WTC11 (cell line): ENCODE data around the gene KDELR1. TPM values are rescaled to one million over a fixed set of nuclear protein-coding genes. Genes with fewer than 3 reads are reported as not detected.

ENCODE experiments used
- ATAC-seq: fragments of 200-7000 bp; cut with Tn5 transposase; 2 replicates; pipeline ENCODE4 v1.10.0; 2021; ENCODE audit warnings: mild to moderate bottlenecking, moderate library complexity
- CTCF ChIA-PET: fragments of 300-600 bp; sonication (Branson Sonifier 250); formaldehyde crosslinking; loops from one replicate; lab custom pipeline; 2021; ENCODE audit warnings: antibody characterized with exemption; lab: Charles Lee
- POLR2A ChIA-PET: fragments of 350-600 bp; sonication (Branson Sonifier 250); formaldehyde crosslinking; loops from one replicate; lab custom pipeline; 2021; ENCODE audit warnings: antibody characterized with exemption; lab: Charles Lee
- DNase-seq: peaks from one replicate; pipeline ENCODE4 v3.0.0; 2021; ENCODE audit warnings: low spot score
- H3K27ac Mint-ChIP-seq: 2 replicates; pipeline ENCODE4 v1.8.0; 2021; ENCODE audit warnings: mixed read lengths
- H3K27me3 Mint-ChIP-seq: 2 replicates; pipeline ENCODE4 v1.8.0; 2021; ENCODE audit warnings: low read depth, mild to moderate bottlenecking, moderate library complexity, mixed read lengths
- H3K36me3 Mint-ChIP-seq: 2 replicates; pipeline ENCODE4 v1.8.0; 2021; ENCODE audit warnings: mixed read lengths
- H3K4me1 Mint-ChIP-seq: 2 replicates; pipeline ENCODE4 v1.8.0; 2022; ENCODE audit warnings: mixed read lengths
- H3K4me3 Mint-ChIP-seq: 2 replicates; pipeline ENCODE4 v1.8.0; 2021; ENCODE audit warnings: mild to moderate bottlenecking, moderate library complexity, mixed read lengths
- H3K9me3 Mint-ChIP-seq: 2 replicates; pipeline ENCODE4 v1.8.0; 2021; ENCODE audit warnings: mixed read lengths
- ATF2 ChIP-seq: sonication (generic); formaldehyde crosslinking; IDR thresholded peaks from 2 replicates; pipeline ENCODE4 v1.8.1; 2022; ENCODE audit warnings: low read depth, missing genetic modification reagents, borderline replicate concordance
- ERG ChIP-seq: fragments of 250-450 bp; sonication (Bioruptor Pico); IDR thresholded peaks from 2 replicates; pipeline ENCODE4 v1.8.0; 2021; ENCODE audit warnings: mild to moderate bottlenecking
- ESRRA ChIP-seq: sonication (generic); formaldehyde crosslinking; IDR thresholded peaks from 2 replicates; pipeline ENCODE4 v1.8.1; 2022; ENCODE audit warnings: mild to moderate bottlenecking, missing genetic modification reagents, borderline replicate concordance
- HMGXB4 ChIP-seq: sonication (generic); formaldehyde crosslinking; IDR thresholded peaks from 2 replicates; pipeline ENCODE4 v1.8.1; 2023; ENCODE audit warnings: mild to moderate bottlenecking, moderate library complexity, missing genetic modification reagents
- MAX ChIP-seq: sonication (generic); formaldehyde crosslinking; IDR thresholded peaks from 2 replicates; pipeline ENCODE4 v1.8.0; 2022; ENCODE audit warnings: mild to moderate bottlenecking, missing genetic modification reagents
- NR3C1 ChIP-seq: sonication (generic); formaldehyde crosslinking; conservative IDR thresholded peaks from 2 replicates; pipeline ENCODE4 v1.8.1; 2023; ENCODE audit warnings: low read depth, mild to moderate bottlenecking, missing genetic modification reagents
- PRDM15 ChIP-seq: sonication (generic); formaldehyde crosslinking; IDR thresholded peaks from 2 replicates; pipeline ENCODE4 v1.8.0; 2022; ENCODE audit warnings: missing genetic modification reagents
- SMAD4 ChIP-seq: sonication (generic); formaldehyde crosslinking; IDR thresholded peaks from 2 replicates; pipeline ENCODE4 v1.8.0; 2022; ENCODE audit warnings: mild to moderate bottlenecking, missing genetic modification reagents
- USF1 ChIP-seq: sonication (generic); formaldehyde crosslinking; IDR thresholded peaks from 2 replicates; pipeline ENCODE4 v1.8.0; 2022; ENCODE audit warnings: mild to moderate bottlenecking, missing genetic modification reagents
- ZMAT4 ChIP-seq: fragments of 250-450 bp; sonication (Bioruptor Pico); IDR thresholded peaks from 2 replicates; pipeline ENCODE4 v1.9.0; 2021; ENCODE audit warnings: mild to moderate bottlenecking
- ZNF138 ChIP-seq: sonication (generic); formaldehyde crosslinking; conservative IDR thresholded peaks from 2 replicates; pipeline ENCODE4 v1.8.1; 2022; ENCODE audit warnings: mild to moderate bottlenecking, moderate library complexity, missing genetic modification reagents
- ZNF317 ChIP-seq: sonication (generic); formaldehyde crosslinking; IDR thresholded peaks from 2 replicates; pipeline ENCODE4 v1.8.1; 2023; ENCODE audit warnings: low read depth, mild to moderate bottlenecking, moderate library complexity, missing genetic modification reagents, borderline replicate concordance
- ZNF396 ChIP-seq: fragments of 250-450 bp; sonication (Bioruptor Pico); IDR thresholded peaks from 2 replicates; pipeline ENCODE4 v1.8.0; 2021; ENCODE audit warnings: mild to moderate bottlenecking, moderate library complexity, borderline replicate concordance
- total RNA-seq: library from RNA; stranded (reverse); gene quantifications from 3 replicates; pipeline ENCODE4 v1.2.3, GENCODE V29; 2021

KDELR1 gene
- total RNA-seq, 1 experiment from 2014 or later, result 207 TPM

GRCh38 chr19:48385461-48386087, 5.8 kb downstream of the KDELR1 start (continued):
- TF ChIP-seq PRDM15 (CRISPR knock-in tag) (no peak), ZNF396 (CRISPR knock-in tag) (no peak), ESRRA (CRISPR knock-in tag) (no peak), HMGXB4 (CRISPR knock-in tag) (no peak), ZNF317 (no peak), MAX (CRISPR knock-in tag) (no peak)

- ChIA-PET POLR2A (no interaction called here), CTCF (interaction anchor here (2.3 kb wide), 1 partner anchor 9 kb away, joined by 20 read pairs; the partner anchor contains the start of gene KDELR1)
- no peaks in the 10 kb centered on the region for H3K4me1 Mint-ChIP-seq
- H3K9me3 Mint-ChIP-seq, result no peaks in the 10 kb centered on the region
- ATAC-seq, result no peak
- H3K27me3 Mint-ChIP-seq, result no peaks in the 10 kb centered on the region
- H3K4me3 Mint-ChIP-seq, result no peak overlapping the region
- H3K36me3 Mint-ChIP-seq, result peaks cover 42% of the 10 kb centered on the region
- no peak for TF ChIP-seq ERG (CRISPR knock-in tag)
- no peak for TF ChIP-seq USF1 (CRISPR knock-in tag)
- no peak for TF ChIP-seq NR3C1 (CRISPR knock-in tag)
- no peak for TF ChIP-seq HMGXB4 (CRISPR knock-in tag)
- TF ChIP-seq ZNF138 (CRISPR knock-in tag), result no peak
- TF ChIP-seq SMAD4, result no peak
- TF ChIP-seq ATF2 (CRISPR knock-in tag), result no peak
- TF ChIP-seq ZMAT4 (CRISPR knock-in tag), result no peak
- no peak for DNase-seq
- H3K27ac Mint-ChIP-seq, result no peak overlapping the region
Measured at GRCh38 chr19:48382286-48382685, 9.1 kb downstream of the KDELR1 start.
